Mucosa of rectum (tissue), 2 donors: ENCODE measurements around the gene SLC25A26.

Source experiments
- H3K27ac ChIP-seq, 2 donors: one replicate each; pipeline ENCODE4 v1.7.0; 2013; ENCODE audit warnings: inconsistent platforms in 2 of 2, low read depth in 2 of 2, low read length in 2 of 2
- H3K27me3 ChIP-seq, 2 donors: one replicate each; pipeline ENCODE4 v1.7.0; 2013; ENCODE audit warnings: low read length in 2 of 2; ENCODE audit not compliant: control insufficient read depth in 2 of 2, insufficient read depth in 2 of 2
- H3K36me3 ChIP-seq, 2 donors: one replicate each; pipeline ENCODE4 v1.7.0; 2013; ENCODE audit warnings: low read length in 2 of 2; ENCODE audit not compliant: control insufficient read depth in 2 of 2, insufficient read depth in 2 of 2
- H3K4me1 ChIP-seq, 2 donors: one replicate each; pipeline ENCODE4 v1.7.0; 2013; ENCODE audit warnings: low read length in 2 of 2, mild to moderate bottlenecking in 1 of 2; ENCODE audit not compliant: control insufficient read depth in 2 of 2, insufficient read depth in 2 of 2
- H3K4me3 ChIP-seq, 2 donors: one replicate each; pipeline ENCODE4 v1.7.0; 2013; ENCODE audit warnings: low read length in 2 of 2
- H3K9ac ChIP-seq, 2 donors: one replicate each; pipeline ENCODE4 v1.7.0; 2013; ENCODE audit warnings: low read length in 2 of 2, low read depth in 1 of 2, mild to moderate bottlenecking in 1 of 2
- H3K9me3 ChIP-seq, 2 donors: one replicate each; pipeline ENCODE4 v1.7.0; 2013; ENCODE audit warnings: low read length in 2 of 2; ENCODE audit not compliant: control insufficient read depth in 2 of 2
- donor health status: healthy.
- donor health status: Normal muscosa, but diverticular disease.

The SLC25A26 gene

GRCh38 chr3:66198437-66199088 lies 22.2 kb upstream of the SLC25A26 start:
- no peak overlapping the region for H3K27ac ChIP-seq

GRCh38 chr3:66199089-66199473 lies 21.7 kb upstream of the SLC25A26 start:
- Histone ChIP-seq H3K27me3 (peaks cover 0 to 3% of the 10 kb centered on the region in 2 donors), H3K27ac (no peak overlapping the region), H3K9me3 (no peaks in the 10 kb centered on the region), H3K4me1 (no peaks in the 10 kb centered on the region), H3K4me3 (no peak overlapping the region), H3K36me3 (no peaks in the 10 kb centered on the region), H3K9ac (no peak overlapping the region)

More at GRCh38 chr3:66198437-66199088, 22.2 kb upstream of the SLC25A26 start:
- no peak overlapping the region for H3K9ac ChIP-seq
- H3K36me3 ChIP-seq: no peaks in the 10 kb centered on the region
- no peaks in the 10 kb centered on the region for H3K4me1 ChIP-seq
- H3K27me3 ChIP-seq: peaks cover 0 to 3% of the 10 kb centered on the region in 2 donors
- H3K9me3 ChIP-seq: no peaks in the 10 kb centered on the region
- H3K4me3 ChIP-seq: no peak overlapping the region

DNA sequence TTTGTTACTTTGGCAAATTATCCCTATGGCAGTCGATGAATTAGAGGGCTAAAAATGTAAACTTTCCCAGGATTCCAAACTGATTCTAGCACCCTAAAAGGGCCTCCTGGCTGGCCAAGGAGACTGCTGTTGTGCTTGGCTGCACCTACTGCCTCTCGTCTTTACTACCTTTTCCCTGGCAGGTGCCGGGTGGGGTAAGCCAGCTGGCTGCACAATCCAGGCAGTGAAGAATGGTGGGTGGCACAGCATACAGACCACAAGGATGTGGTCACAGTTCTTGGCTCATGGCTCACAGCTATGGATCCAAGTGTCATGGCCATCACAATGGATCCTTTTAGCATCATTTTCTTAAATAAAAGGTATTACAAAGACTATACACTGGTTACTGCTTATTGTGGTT lies 20.7 kb upstream of the SLC25A26 start:
- Histone ChIP-seq H3K36me3 (no peaks in the 10 kb centered on the region), H3K27me3 (peaks cover 0 to 1% of the 10 kb centered on the region in 2 donors), H3K9ac (no peak overlapping the region), H3K27ac (no peak overlapping the region), H3K4me1 (no peaks in the 10 kb centered on the region), H3K9me3 (no peaks in the 10 kb centered on the region), H3K4me3 (no peak overlapping the region)

DNA sequence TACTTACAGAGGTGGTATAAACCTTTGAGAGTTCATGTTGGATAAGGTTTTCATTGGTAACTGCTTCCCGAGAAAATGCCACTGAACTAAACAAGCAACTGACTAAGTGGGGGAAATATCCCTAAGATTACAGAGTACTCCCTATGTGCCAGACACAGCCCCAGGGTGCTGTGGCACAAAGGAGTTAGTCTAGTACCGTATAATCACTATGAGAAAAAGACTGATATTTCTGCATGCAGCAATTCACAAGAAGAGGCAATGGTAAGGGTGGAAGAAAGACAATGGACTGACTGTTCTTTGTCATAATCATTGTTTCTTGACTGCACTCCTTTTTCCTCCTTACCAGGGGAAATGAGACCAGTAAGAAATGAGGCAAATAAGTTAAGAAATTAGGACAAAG lies 20.0 kb upstream of the SLC25A26 start:
- Histone ChIP-seq H3K9ac (no peak overlapping the region), H3K9me3 (no peaks in the 10 kb centered on the region), H3K4me1 (no peaks in the 10 kb centered on the region), H3K4me3 (no peak overlapping the region), H3K27ac (no peak overlapping the region), H3K36me3 (no peaks in the 10 kb centered on the region), H3K27me3 (no peaks in the 10 kb centered on the region)

DNA sequence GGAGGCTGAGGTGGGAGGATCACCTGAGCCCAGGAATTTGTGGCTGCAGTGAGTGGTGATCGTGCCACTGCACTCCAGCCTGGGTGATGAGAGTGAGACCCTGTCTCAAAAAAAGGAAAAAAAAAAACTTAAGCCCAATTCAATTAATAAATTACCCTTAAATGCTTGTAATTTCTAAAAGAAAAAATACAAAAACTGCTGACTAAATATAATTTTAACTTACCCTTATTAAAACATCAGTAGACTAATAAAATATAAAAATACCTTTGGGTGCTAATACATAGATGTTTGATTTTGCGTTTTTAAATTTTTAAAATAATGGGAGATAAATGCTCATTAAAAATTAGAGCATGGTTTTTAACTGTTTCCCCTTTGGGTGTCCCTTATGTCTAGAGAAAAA lies 17.5 kb upstream of the SLC25A26 start:
- Histone ChIP-seq H3K27ac (no peak overlapping the region), H3K4me1 (no peaks in the 10 kb centered on the region), H3K36me3 (no peaks in the 10 kb centered on the region), H3K9me3 (no peaks in the 10 kb centered on the region), H3K9ac (no peak overlapping the region), H3K27me3 (no peaks in the 10 kb centered on the region), H3K4me3 (no peak overlapping the region)

DNA sequence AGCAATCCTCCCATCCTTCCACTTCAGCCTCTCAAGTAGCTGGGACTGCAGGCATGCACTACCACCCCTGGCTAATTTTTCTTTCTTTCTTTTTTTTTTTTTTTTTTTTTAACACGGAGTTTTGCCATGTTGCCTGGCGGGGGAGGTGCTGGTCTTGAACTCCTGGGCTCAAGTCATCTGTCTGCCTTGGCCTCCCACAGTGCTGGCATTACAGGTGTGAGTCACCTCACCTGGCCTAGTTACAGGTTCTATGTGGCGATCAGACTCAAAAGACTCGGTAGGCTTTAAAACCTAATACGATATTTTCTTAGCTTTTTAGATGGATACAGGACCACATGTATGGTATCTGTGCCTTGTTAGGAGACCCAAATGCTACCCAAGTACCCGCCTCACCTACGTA lies 14.0 kb upstream of the SLC25A26 start:
- Histone ChIP-seq H3K4me1 (no peaks in the 10 kb centered on the region), H3K9me3 (no peaks in the 10 kb centered on the region), H3K9ac (no peak overlapping the region), H3K27ac (no peak overlapping the region), H3K36me3 (no peaks in the 10 kb centered on the region), H3K4me3 (no peak overlapping the region), H3K27me3 (no peaks in the 10 kb centered on the region)

DNA sequence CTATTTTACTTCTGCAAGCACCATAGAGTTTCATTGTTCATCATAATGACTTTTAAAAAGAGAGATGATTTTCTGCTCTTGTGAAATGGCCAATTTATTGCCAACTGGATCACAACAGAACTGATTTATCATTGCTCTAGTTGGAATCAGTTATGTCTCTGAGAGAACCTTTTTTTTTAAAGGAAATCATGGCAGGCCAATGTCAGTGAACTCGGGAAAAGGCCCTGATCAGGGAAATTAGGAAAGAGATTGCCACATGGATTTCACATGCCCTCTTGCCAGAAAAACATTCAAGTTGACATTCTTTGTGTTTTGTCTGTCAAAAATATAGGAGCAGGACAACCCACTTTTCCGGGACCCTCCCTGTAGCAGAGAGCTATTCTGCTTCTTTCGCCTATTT lies 12.6 kb upstream of the SLC25A26 start:
- Histone ChIP-seq H3K9me3 (no peaks in the 10 kb centered on the region), H3K36me3 (no peaks in the 10 kb centered on the region), H3K9ac (no peak overlapping the region), H3K4me3 (no peak overlapping the region), H3K27me3 (no peaks in the 10 kb centered on the region), H3K27ac (no peak overlapping the region), H3K4me1 (no peaks in the 10 kb centered on the region)

- Histone ChIP-seq H3K27ac (no peak overlapping the region), H3K27me3 (no peaks in the 10 kb centered on the region), H3K9me3 (no peaks in the 10 kb centered on the region)
Observed at GRCh38 chr3:66210687-66211295, 10.0 kb upstream of the SLC25A26 start.

DNA sequence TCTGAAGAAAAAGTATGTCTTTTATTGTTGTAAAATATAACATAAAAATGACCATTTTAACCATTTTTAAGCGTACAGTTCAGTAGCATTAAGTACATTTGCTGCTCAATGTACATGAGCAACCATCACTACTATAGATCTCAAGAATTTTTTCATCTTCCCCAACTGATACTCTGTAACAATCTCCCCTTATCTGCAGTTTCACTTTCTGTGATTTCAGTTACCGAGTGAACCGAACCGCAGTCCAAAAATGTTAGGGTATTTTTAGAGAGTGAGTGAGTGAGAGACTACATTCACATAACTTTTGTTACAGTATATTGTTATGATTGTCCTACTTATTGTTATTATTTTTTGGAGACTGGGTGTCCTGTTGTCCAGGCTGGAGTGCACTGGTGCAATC lies 9.0 kb upstream of the SLC25A26 start:
- Histone ChIP-seq H3K4me3 (no peak overlapping the region), H3K27ac (no peak overlapping the region), H3K36me3 (no peaks in the 10 kb centered on the region), H3K9ac (no peak overlapping the region), H3K4me1 (no peaks in the 10 kb centered on the region), H3K27me3 (no peaks in the 10 kb centered on the region), H3K9me3 (no peaks in the 10 kb centered on the region)

More at GRCh38 chr3:66210687-66211295, 10.0 kb upstream of the SLC25A26 start:
- Histone ChIP-seq H3K4me1 (no peaks in the 10 kb centered on the region), H3K36me3 (no peaks in the 10 kb centered on the region), H3K9ac (no peak overlapping the region), H3K4me3 (no peak overlapping the region)

- H3K4me3 ChIP-seq: no peak overlapping the region
- no peaks in the 10 kb centered on the region for H3K36me3 ChIP-seq
- no peaks in the 10 kb centered on the region for H3K27me3 ChIP-seq
- H3K4me1 ChIP-seq: peaks cover 0 to 2% of the 10 kb centered on the region in 2 donors
- H3K27ac ChIP-seq: no peak overlapping the region
- H3K9ac ChIP-seq: no peak overlapping the region
- no peaks in the 10 kb centered on the region for H3K9me3 ChIP-seq
Observed at GRCh38 chr3:66215106-66215505, 5.7 kb upstream of the SLC25A26 start.
